ENCODE measurements around the gene ZNF385B.

Gene ZNF385B

DNA sequence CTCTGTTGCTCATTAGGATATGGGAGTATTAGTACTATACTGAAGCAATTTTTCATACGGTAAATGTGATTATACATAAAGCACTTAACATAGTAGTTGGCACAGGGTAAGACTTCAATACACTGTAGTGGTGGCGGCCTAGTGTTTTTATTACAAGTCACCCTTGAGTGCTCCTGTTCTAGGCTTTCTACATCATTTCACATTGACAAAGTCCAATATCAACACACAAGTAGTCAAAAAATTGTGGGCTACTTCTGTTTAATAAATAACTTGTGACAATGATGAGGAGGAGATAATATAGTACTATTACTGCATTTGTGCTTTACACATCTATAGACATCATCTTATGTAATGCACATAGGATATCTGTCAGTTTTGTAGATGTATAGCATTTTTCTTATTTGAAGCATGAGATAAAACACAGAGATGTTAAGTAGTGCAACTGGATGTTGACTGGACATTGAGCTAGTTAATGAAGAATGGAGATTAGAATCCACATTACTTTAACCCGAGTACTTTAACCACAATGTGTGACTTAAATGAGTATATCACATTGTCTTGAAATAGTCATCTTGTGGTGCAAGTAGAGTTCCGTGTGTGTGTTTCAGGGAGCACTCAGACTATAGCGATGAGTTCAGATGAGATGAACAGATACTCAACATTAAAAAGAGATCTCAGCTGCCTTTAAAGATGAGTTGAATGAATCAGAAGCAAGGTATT is 134.8 kb downstream of the ZNF385B start:
- POLR2A ChIA-PET, result no interaction called here

DNA sequence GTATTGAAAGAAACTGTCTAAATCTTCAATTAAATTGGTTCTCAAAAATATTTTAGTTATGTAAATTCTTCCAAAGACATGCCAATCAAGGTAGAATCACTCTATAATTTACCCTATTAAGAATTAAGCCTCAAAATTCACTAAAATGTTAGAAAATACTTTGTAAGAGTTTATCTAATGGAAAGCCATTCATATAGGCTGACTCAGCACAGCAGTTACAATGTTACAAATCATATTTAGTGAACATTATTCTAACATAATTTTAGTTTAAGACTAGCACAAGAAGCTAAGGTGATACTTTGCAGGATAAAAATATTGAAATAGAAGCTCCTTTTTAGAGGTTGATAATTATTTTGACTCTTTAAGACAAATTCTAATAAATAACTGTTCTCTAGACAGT is 137.0 kb downstream of the ZNF385B start:
- H3K36me3 ChIP-seq (ENCODE audit: control insufficient read depth in 2 of 2, insufficient read depth in 1 of 2, low read length in 2 of 2), result no peaks in the 10 kb centered on the region
- ChIA-PET CTCF (interaction anchor here (0.6 to 0.7 kb wide), 3 partner anchors 303 to 1024 kb away, joined by 3 to 4 read pairs (median 4); no protein-coding TSS in a partner anchor), POLR2A (no interaction called here)
- no peaks in the 10 kb centered on the region for H3K4me1 ChIP-seq (ENCODE audit: control insufficient read depth, insufficient read depth, low read length)
- H3K27ac ChIP-seq (ENCODE audit: extremely low read depth, low read depth, low read length), result no peak overlapping the region
- TF ChIP-seq ZNF174 (tag by site-specific recombination; IDR thresholded peaks at IDR 0.05), result no peak
- TF ChIP-seq, protein P1, sequence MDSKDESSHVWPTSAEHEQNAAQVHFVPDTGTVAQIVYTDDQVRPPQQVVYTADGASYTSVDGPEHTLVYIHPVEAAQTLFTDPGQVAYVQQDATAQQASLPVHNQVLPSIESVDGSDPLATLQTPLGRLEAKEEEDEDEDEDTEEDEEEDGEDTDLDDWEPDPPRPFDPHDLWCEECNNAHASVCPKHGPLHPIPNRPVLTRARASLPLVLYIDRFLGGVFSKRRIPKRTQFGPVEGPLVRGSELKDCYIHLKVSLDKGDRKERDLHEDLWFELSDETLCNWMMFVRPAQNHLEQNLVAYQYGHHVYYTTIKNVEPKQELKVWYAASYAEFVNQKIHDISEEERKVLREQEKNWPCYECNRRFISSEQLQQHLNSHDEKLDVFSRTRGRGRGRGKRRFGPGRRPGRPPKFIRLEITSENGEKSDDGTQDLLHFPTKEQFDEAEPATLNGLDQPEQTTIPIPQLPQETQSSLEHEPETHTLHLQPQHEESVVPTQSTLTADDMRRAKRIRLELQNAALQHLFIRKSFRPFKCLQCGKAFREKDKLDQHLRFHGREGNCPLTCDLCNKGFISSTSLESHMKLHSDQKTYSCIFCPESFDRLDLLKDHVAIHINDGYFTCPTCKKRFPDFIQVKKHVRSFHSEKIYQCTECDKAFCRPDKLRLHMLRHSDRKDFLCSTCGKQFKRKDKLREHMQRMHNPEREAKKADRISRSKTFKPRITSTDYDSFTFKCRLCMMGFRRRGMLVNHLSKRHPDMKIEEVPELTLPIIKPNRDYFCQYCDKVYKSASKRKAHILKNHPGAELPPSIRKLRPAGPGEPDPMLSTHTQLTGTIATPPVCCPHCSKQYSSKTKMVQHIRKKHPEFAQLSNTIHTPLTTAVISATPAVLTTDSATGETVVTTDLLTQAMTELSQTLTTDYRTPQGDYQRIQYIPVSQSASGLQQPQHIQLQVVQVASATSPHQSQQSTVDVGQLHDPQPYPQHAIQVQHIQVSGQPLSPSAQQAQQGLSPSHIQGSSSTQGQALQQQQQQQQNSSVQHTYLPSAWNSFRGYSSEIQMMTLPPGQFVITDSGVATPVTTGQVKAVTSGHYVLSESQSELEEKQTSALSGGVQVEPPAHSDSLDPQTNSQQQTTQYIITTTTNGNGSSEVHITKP (tag by site-specific recombination; IDR thresholded peaks at IDR 0.05), result no peak
- no peak for TF ChIP-seq ZFP69B (tag by site-specific recombination; IDR thresholded peaks at IDR 0.05)
- no peak for TF ChIP-seq MYNN (tag by site-specific recombination; IDR thresholded peaks at IDR 0.05; ENCODE audit: borderline replicate concordance)
- TF ChIP-seq ZNF221 (tag by site-specific recombination; IDR thresholded peaks at IDR 0.05; ENCODE audit: borderline replicate concordance), result no peak
- no peak for TF ChIP-seq ZNF600 (tag by site-specific recombination; IDR thresholded peaks at IDR 0.05)
- TF ChIP-seq ZBTB21 (tag by site-specific recombination; IDR thresholded peaks at IDR 0.05), result no peak
- H3K9me3 ChIP-seq (ENCODE audit: control insufficient read depth, insufficient read depth, low read depth, low read length), result no peaks in the 10 kb centered on the region
- H3K4me3 ChIP-seq (ENCODE audit: low read depth, low read length), result no peak overlapping the region

More for the DNA sequence above, 134.8 kb downstream of the ZNF385B start:
- Histone ChIP-seq H3K9me3 (ENCODE audit: control insufficient read depth, insufficient read depth, low read depth, low read length) (no peaks in the 10 kb centered on the region), H3K36me3 (ENCODE audit: control insufficient read depth in 2 of 2, insufficient read depth in 1 of 2, low read length in 2 of 2) (no peaks in the 10 kb centered on the region), H3K27ac (ENCODE audit: extremely low read depth, low read depth, low read length) (no peak overlapping the region), H3K4me3 (ENCODE audit: low read depth, low read length) (no peak overlapping the region), H3K4me1 (ENCODE audit: control insufficient read depth, insufficient read depth, low read length) (no peaks in the 10 kb centered on the region)
- TF ChIP-seq ZNF530 (tag by site-specific recombination; IDR thresholded peaks at IDR 0.05; ENCODE audit: low read depth) (no peak), SCRT1 (tag by site-specific recombination; IDR thresholded peaks at IDR 0.05; ENCODE audit: borderline replicate concordance) (no peak), ZNF785 (tag by site-specific recombination; IDR thresholded peaks at IDR 0.05) (no peak), KLF9 (tag by site-specific recombination; IDR thresholded peaks at IDR 0.05; ENCODE audit: low read depth) (no peak), ZNF777 (tag by site-specific recombination; IDR thresholded peaks at IDR 0.05; ENCODE audit: borderline replicate concordance) (no peak), GLI4 (tag by site-specific recombination; IDR thresholded peaks at IDR 0.05) (no peak), ZSCAN16 (tag by site-specific recombination; IDR thresholded peaks at IDR 0.05) (no peak), ZBTB17 (tag by site-specific recombination; IDR thresholded peaks at IDR 0.05) (no peak), ZBTB20 (tag by site-specific recombination; IDR thresholded peaks at IDR 0.05) (no peak), ZNF837 (tag by site-specific recombination; IDR thresholded peaks at IDR 0.05) (no peak), ZNF596 (tag by site-specific recombination; IDR thresholded peaks at IDR 0.05) (no peak), ZBTB48 (tag by site-specific recombination; IDR thresholded peaks at IDR 0.05) (no peak), HOXC10 (CRISPR knock-in tag; IDR thresholded peaks at IDR 0.05) (no peak), ZNF664 (tag by site-specific recombination; IDR thresholded peaks at IDR 0.05) (no peak), ZNF76 (tag by site-specific recombination; IDR thresholded peaks at IDR 0.05; ENCODE audit: borderline replicate concordance, low read depth) (no peak), ZNF292 (tag by site-specific recombination; IDR thresholded peaks at IDR 0.05; ENCODE audit: borderline replicate concordance, low read depth) (no peak), ZNF416 (tag by site-specific recombination; IDR thresholded peaks at IDR 0.05) (no peak)
- TF ChIP-seq, protein P2, sequence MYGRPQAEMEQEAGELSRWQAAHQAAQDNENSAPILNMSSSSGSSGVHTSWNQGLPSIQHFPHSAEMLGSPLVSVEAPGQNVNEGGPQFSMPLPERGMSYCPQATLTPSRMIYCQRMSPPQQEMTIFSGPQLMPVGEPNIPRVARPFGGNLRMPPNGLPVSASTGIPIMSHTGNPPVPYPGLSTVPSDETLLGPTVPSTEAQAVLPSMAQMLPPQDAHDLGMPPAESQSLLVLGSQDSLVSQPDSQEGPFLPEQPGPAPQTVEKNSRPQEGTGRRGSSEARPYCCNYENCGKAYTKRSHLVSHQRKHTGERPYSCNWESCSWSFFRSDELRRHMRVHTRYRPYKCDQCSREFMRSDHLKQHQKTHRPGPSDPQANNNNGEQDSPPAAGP (tag by site-specific recombination; IDR thresholded peaks at IDR 0.05), result no peak
- TF ChIP-seq, protein P3, sequence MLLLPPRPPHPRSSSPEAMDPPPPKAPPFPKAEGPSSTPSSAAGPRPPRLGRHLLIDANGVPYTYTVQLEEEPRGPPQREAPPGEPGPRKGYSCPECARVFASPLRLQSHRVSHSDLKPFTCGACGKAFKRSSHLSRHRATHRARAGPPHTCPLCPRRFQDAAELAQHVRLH (tag by site-specific recombination; IDR thresholded peaks at IDR 0.05), result no peak
- TF ChIP-seq, protein P4, sequence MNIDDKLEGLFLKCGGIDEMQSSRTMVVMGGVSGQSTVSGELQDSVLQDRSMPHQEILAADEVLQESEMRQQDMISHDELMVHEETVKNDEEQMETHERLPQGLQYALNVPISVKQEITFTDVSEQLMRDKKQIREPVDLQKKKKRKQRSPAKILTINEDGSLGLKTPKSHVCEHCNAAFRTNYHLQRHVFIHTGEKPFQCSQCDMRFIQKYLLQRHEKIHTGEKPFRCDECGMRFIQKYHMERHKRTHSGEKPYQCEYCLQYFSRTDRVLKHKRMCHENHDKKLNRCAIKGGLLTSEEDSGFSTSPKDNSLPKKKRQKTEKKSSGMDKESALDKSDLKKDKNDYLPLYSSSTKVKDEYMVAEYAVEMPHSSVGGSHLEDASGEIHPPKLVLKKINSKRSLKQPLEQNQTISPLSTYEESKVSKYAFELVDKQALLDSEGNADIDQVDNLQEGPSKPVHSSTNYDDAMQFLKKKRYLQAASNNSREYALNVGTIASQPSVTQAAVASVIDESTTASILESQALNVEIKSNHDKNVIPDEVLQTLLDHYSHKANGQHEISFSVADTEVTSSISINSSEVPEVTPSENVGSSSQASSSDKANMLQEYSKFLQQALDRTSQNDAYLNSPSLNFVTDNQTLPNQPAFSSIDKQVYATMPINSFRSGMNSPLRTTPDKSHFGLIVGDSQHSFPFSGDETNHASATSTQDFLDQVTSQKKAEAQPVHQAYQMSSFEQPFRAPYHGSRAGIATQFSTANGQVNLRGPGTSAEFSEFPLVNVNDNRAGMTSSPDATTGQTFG (tag by site-specific recombination; IDR thresholded peaks at IDR 0.05; ENCODE audit: borderline replicate concordance), result no peak
- CTCF ChIA-PET, result interaction anchor here (0.6 kb wide), 1 partner anchor 61 kb away, joined by 4 read pairs; no protein-coding TSS in a partner anchor
